Ishikawa (cell line): Measurements from ENCODE around the gene TMEM37.

ENCODE experiments used
- CEBPB ChIP-seq: IDR thresholded peaks from 2 replicates; pipeline ENCODE4 v1.6.1; 2012
- CREB1 ChIP-seq: IDR thresholded peaks from 2 replicates; pipeline ENCODE4 v1.6.1; 2012; ENCODE audit warnings: low read depth
- EGR1 ChIP-seq: IDR thresholded peaks from 2 replicates; pipeline ENCODE4 v1.6.1; 2012
- EP300 ChIP-seq: IDR thresholded peaks from 2 replicates; pipeline ENCODE4 v1.6.1; 2012; ENCODE audit warnings: borderline replicate concordance
- FOXM1 ChIP-seq: IDR thresholded peaks from 2 replicates; pipeline ENCODE4 v1.6.1; 2012; ENCODE audit warnings: low read depth, borderline replicate concordance
- MAX ChIP-seq: IDR thresholded peaks from 2 replicates; pipeline ENCODE4 v1.6.1; 2012
- NFIC ChIP-seq: IDR thresholded peaks from 2 replicates; pipeline ENCODE4 v1.6.1; 2012
- RAD21 ChIP-seq: IDR thresholded peaks from 2 replicates; pipeline ENCODE4 v1.6.1; 2012; ENCODE audit warnings: low read depth
- REST ChIP-seq: IDR thresholded peaks from 2 replicates; pipeline ENCODE4 v1.6.1; 2012; ENCODE audit warnings: low read depth, mild to moderate bottlenecking
- TAF1 ChIP-seq: IDR thresholded peaks from 2 replicates; pipeline ENCODE4 v1.6.1; 2012; ENCODE audit warnings: low read depth, mild to moderate bottlenecking
- TCF12 ChIP-seq: IDR thresholded peaks from 2 replicates; pipeline ENCODE4 v1.6.1; 2012; ENCODE audit warnings: low read depth
- TEAD4 ChIP-seq: IDR thresholded peaks from 2 replicates; pipeline ENCODE4 v1.6.1; 2012
- USF1 ChIP-seq: IDR thresholded peaks from 2 replicates; pipeline ENCODE4 v1.6.1; 2012
- YY1 ChIP-seq: IDR thresholded peaks from 2 replicates; pipeline ENCODE4 v1.6.1; 2012; ENCODE audit warnings: low read depth
- ZBTB7A ChIP-seq: IDR thresholded peaks from 2 replicates; pipeline ENCODE4 v1.6.1; 2012; ENCODE audit warnings: low read depth

Gene TMEM37

GRCh38 chr2:119421741-119422140, 9.9 kb upstream of the TMEM37 start:
- no peak for TF ChIP-seq TCF12
- no peak for TF ChIP-seq TEAD4
- no peak for TF ChIP-seq RAD21
- TF ChIP-seq MAX, result no peak

GRCh38 chr2:119422360-119423107, 9.1 kb upstream of the TMEM37 start:
- TF ChIP-seq REST (no peak), ZBTB7A (no peak), TCF12 (no peak), CREB1 (no peak), EGR1 (no peak), FOXM1 (no peak), YY1 (no peak), CEBPB (no peak)

GRCh38 chr2:119423108-119423444, 8.6 kb upstream of the TMEM37 start:
- TF ChIP-seq EP300, result no peak

- TF ChIP-seq CREB1 (no peak), FOXM1 (no peak)
Observed at GRCh38 chr2:119423811-119424210, 7.8 kb upstream of the TMEM37 start.

GRCh38 chr2:119424284-119425118, 7.2 kb upstream of the TMEM37 start:
- TF ChIP-seq NFIC (no peak), EP300 (no peak), CEBPB (no peak), YY1 (no peak), FOXM1 (no peak), EGR1 (no peak), USF1 (no peak)

- TF ChIP-seq TEAD4 (no peak), RAD21 (no peak), NFIC (no peak), YY1 (no peak), REST (no peak), CREB1 (no peak)
Observed at GRCh38 chr2:119425119-119425405, 6.6 kb upstream of the TMEM37 start.

- no peak for TF ChIP-seq YY1
- no peak for TF ChIP-seq USF1
- TF ChIP-seq TCF12, result no peak
- no peak for TF ChIP-seq NFIC
- TF ChIP-seq TEAD4, result no peak
- TF ChIP-seq FOXM1, result no peak
- TF ChIP-seq RAD21, result no peak
- TF ChIP-seq CEBPB, result no peak
- no peak for TF ChIP-seq EGR1
- no peak for TF ChIP-seq EP300
- no peak for TF ChIP-seq TAF1
- TF ChIP-seq MAX, result no peak
- no peak for TF ChIP-seq ZBTB7A
- no peak for TF ChIP-seq CREB1
- TF ChIP-seq REST, result no peak
Observed at GRCh38 chr2:119425620-119426395, 5.8 kb upstream of the TMEM37 start.
